H1 (cell line): ENCODE measurements around the gene VASN. TPM values are rescaled to one million over a fixed set of nuclear protein-coding genes. Genes with fewer than 3 reads are reported as not detected.

Experiments used
- CTCF ChIA-PET: fragments of 300-600 bp; sonication (Branson Sonifier 250); formaldehyde crosslinking; loops from one replicate; lab custom pipeline; 2021; ENCODE audit not compliant: partially characterized antibody; lab: Charles Lee
- POLR2A ChIA-PET: fragments of 300-600 bp; sonication (Branson Sonifier 250); formaldehyde crosslinking; loops from one replicate; lab custom pipeline; 2021; ENCODE audit warnings: inconsistent platforms; ENCODE audit not compliant: partially characterized antibody; lab: Charles Lee
- DNase-seq, 2 experiments: peaks; one replicate each; pipeline versions ENCODE4 v3.0.0 to v3.0.0-alpha.2; 2010 to 2022; ENCODE audit warnings: low spot score in 2 of 2, low read depth in 1 of 2, mixed read lengths in 1 of 2
- FAIRE-seq: peaks from 2 replicates; lab custom pipeline; 2011; peaks lifted over from hg19 to GRCh38; lab: Jason Lieb, UNC
- H2AFZ ChIP-seq: 2 replicates; pipeline ENCODE4 v1.8.1; 2012; ENCODE audit warnings: low read length, inconsistent platforms
- H2AK5ac ChIP-seq: 2 replicates; pipeline ENCODE4 v1.6.1; 2013; ENCODE audit warnings: low read depth, low read length
- H2BK120ac ChIP-seq: replicated peaks from 2 replicates; pipeline ENCODE3; 2013; ENCODE audit warnings: low read depth, low read length, inconsistent platforms
- H2BK12ac ChIP-seq: 2 replicates; pipeline ENCODE4 v1.6.1; 2013; ENCODE audit warnings: low read depth, low read length
- H2BK15ac ChIP-seq: 2 replicates; pipeline ENCODE4 v1.6.1; 2013; ENCODE audit warnings: low read length
- H2BK20ac ChIP-seq: 2 replicates; pipeline ENCODE4 v1.6.1; 2013; ENCODE audit warnings: low read length
- H2BK5ac ChIP-seq: 2 replicates; pipeline ENCODE4 v1.6.1; 2013; ENCODE audit warnings: low read depth, low read length
- H3K14ac ChIP-seq: 2 replicates; pipeline ENCODE4 v1.6.1; 2013; ENCODE audit warnings: inconsistent platforms; ENCODE audit not compliant: insufficient read length
- H3K18ac ChIP-seq: 2 replicates; pipeline ENCODE4 v1.6.1; 2013; ENCODE audit warnings: low read length; ENCODE audit errors: extremely low read depth
- H3K23ac ChIP-seq: 2 replicates; pipeline ENCODE4 v1.6.1; 2013; ENCODE audit warnings: inconsistent platforms; ENCODE audit not compliant: insufficient read length
- H3K23me2 ChIP-seq: 2 replicates; pipeline ENCODE4 v1.6.1; 2013; ENCODE audit warnings: low read depth, low read length
- H3K27ac ChIP-seq: 2 replicates; pipeline ENCODE4 v1.6.1; 2011; ENCODE audit warnings: low read depth, low read length, inconsistent platforms
- H3K27me3 ChIP-seq, 4 experiments: replicated peaks in 1 of 4; 1 replicate in 1 of 4; 2 replicates in 3 of 4; pipeline versions ENCODE4 v1.6.1 to v1.8.1; 2011 to 2013; ENCODE audit warnings: low read length in 3 of 4, mild to moderate bottlenecking in 3 of 4, inconsistent platforms in 2 of 4, mixed read lengths in 2 of 4, moderate library complexity in 1 of 4; ENCODE audit not compliant: control insufficient read depth in 3 of 4, insufficient read depth in 3 of 4; ENCODE audit errors: extremely low read depth in 1 of 4
- H3K36me3 ChIP-seq, 4 experiments: 2 replicates each; pipeline versions ENCODE4 v1.6.1 to v1.8.1; 2011 to 2013; ENCODE audit warnings: mild to moderate bottlenecking in 4 of 4, low read length in 3 of 4, moderate library complexity in 2 of 4, control low read depth in 1 of 4, inconsistent platforms in 1 of 4; ENCODE audit not compliant: insufficient read depth in 4 of 4, control insufficient read depth in 2 of 4
- H3K4ac ChIP-seq: replicated peaks from 2 replicates; pipeline ENCODE3; 2013; ENCODE audit warnings: low read length, low read depth, mixed read lengths, inconsistent platforms; ENCODE audit not compliant: insufficient read length
- H3K4me1 ChIP-seq, 4 experiments: replicated peaks in 1 of 4; 1 replicate in 1 of 4; 2 replicates in 3 of 4; pipeline versions ENCODE4 v1.6.1 to v1.8.1; 2011 to 2013; ENCODE audit warnings: low read length in 3 of 4, inconsistent platforms in 2 of 4, mixed read lengths in 1 of 4; ENCODE audit not compliant: insufficient read depth in 4 of 4, control insufficient read depth in 3 of 4
- H3K4me2 ChIP-seq, 2 experiments: 2 replicates each; pipeline versions ENCODE4 v1.6.1 to v1.8.1; 2011 to 2013; ENCODE audit warnings: low read depth in 2 of 2, low read length in 2 of 2, control low read depth in 1 of 2, inconsistent platforms in 1 of 2, mild to moderate bottlenecking in 1 of 2; ENCODE audit not compliant: insufficient read depth in 1 of 2
- H3K4me3 ChIP-seq, 4 experiments: fragments of 200-600, 300-600 bp in 1 of 4; sonication (generic), shearing (Covaris generic), sonication (Bioruptor Twin) in 1 of 4; 2 replicates each; pipeline versions ENCODE4 v1.5.1 to v1.8.1; 2011 to 2016; ENCODE audit warnings: low read length in 4 of 4, low read depth in 3 of 4, control low read depth in 2 of 4, inconsistent platforms in 2 of 4, mild to moderate bottlenecking in 2 of 4, mixed read lengths in 1 of 4, moderate library complexity in 1 of 4; ENCODE audit not compliant: insufficient read depth in 2 of 4; ENCODE audit errors: extremely low read depth in 1 of 4
- H3K56ac ChIP-seq: replicated peaks from 2 replicates; pipeline ENCODE3; 2013; ENCODE audit warnings: low read depth, mild to moderate bottlenecking, mixed read lengths, low read length, inconsistent platforms; ENCODE audit not compliant: insufficient read length
- H3K79me1 ChIP-seq: 2 replicates; pipeline ENCODE4 v1.6.1; 2013; ENCODE audit warnings: low read depth, low read length, control low read depth
- H3K79me2 ChIP-seq, 2 experiments: 2 replicates each; pipeline versions ENCODE4 v1.6.1 to v1.8.1; 2012 to 2013; ENCODE audit warnings: low read length in 2 of 2, mild to moderate bottlenecking in 2 of 2, inconsistent platforms in 1 of 2; ENCODE audit not compliant: insufficient read depth in 2 of 2, control insufficient read depth in 1 of 2
- H3K9ac ChIP-seq, 4 experiments: replicated peaks in 1 of 4; 1 replicate in 1 of 4; 2 replicates in 3 of 4; pipeline versions ENCODE4 v1.6.1 to v1.8.1; 2011 to 2013; ENCODE audit warnings: low read depth in 3 of 4, low read length in 3 of 4, control low read depth in 2 of 4, mild to moderate bottlenecking in 2 of 4, moderate library complexity in 2 of 4, inconsistent platforms in 1 of 4; ENCODE audit errors: extremely low read depth in 1 of 4
- H3K9me3 ChIP-seq, 2 experiments: 2 replicates each; pipeline versions ENCODE4 v1.6.1 to v1.8.1; 2012 to 2013; ENCODE audit warnings: mild to moderate bottlenecking in 2 of 2, moderate library complexity in 2 of 2, control low read depth in 1 of 2, inconsistent platforms in 1 of 2, low read depth in 1 of 2, low read length in 1 of 2, mixed read lengths in 1 of 2; ENCODE audit not compliant: insufficient read depth in 2 of 2
- H4K20me1 ChIP-seq, 2 experiments: replicated peaks in 1 of 2; 2 replicates each; pipeline versions ENCODE3 to v1.8.1; 2011 to 2013; ENCODE audit warnings: inconsistent platforms in 2 of 2, low read length in 2 of 2, mild to moderate bottlenecking in 1 of 2; ENCODE audit not compliant: insufficient read depth in 2 of 2, control insufficient read depth in 1 of 2
- H4K5ac ChIP-seq: 2 replicates; pipeline ENCODE4 v1.6.1; 2013; ENCODE audit warnings: low read length, low read depth, mixed read lengths, inconsistent platforms; ENCODE audit not compliant: insufficient read length
- H4K8ac ChIP-seq: 2 replicates; pipeline ENCODE4 v1.8.0; 2013; ENCODE audit warnings: mild to moderate bottlenecking, moderate library complexity, low read length, inconsistent platforms; ENCODE audit not compliant: insufficient read depth; ENCODE audit errors: extremely low read depth
- H4K91ac ChIP-seq: replicated peaks from 2 replicates; pipeline ENCODE3; 2013; ENCODE audit warnings: low read length, mixed read lengths, inconsistent platforms; ENCODE audit not compliant: insufficient read length
- ATF2 ChIP-seq: IDR thresholded peaks from 2 replicates; pipeline ENCODE4 v1.6.1; 2012; ENCODE audit warnings: low read length, inconsistent platforms
- BACH1 ChIP-seq: IDR thresholded peaks from 2 replicates; pipeline ENCODE4 v1.6.1; 2012; ENCODE audit warnings: low read length, improper control_type of control experiment
- E2F6 ChIP-seq: IDR thresholded peaks from 2 replicates; pipeline ENCODE4 v1.6.1; 2012; ENCODE audit warnings: inconsistent platforms
- JUND ChIP-seq: IDR thresholded peaks from 2 replicates; pipeline ENCODE4 v1.6.1; 2011; ENCODE audit warnings: mild to moderate bottlenecking, improper control_type of control experiment, low read length
- POLR2A ChIP-seq, 2 experiments: IDR thresholded peaks; 1 replicate in 1 of 2; 2 replicates in 1 of 2; pipeline ENCODE4 v1.6.1; 2011; ENCODE audit warnings: low read depth in 2 of 2, low read length in 2 of 2, mild to moderate bottlenecking in 2 of 2; ENCODE audit errors: control extremely low read depth in 1 of 2
- RAD21 ChIP-seq, 2 experiments: IDR thresholded peaks in 1 of 2; conservative IDR thresholded peaks in 1 of 2; 2 replicates each; pipeline ENCODE4 v1.6.1; 2011; ENCODE audit warnings: low read depth in 2 of 2, low read length in 2 of 2, improper control_type of control experiment in 1 of 2, inconsistent platforms in 1 of 2, mild to moderate bottlenecking in 1 of 2, moderate library complexity in 1 of 2
- RXRA ChIP-seq: IDR thresholded peaks from 2 replicates; pipeline ENCODE4 v1.6.1; 2011; ENCODE audit warnings: low read depth, mild to moderate bottlenecking, low read length, moderate library complexity; ENCODE audit not compliant: insufficient read depth
- SIN3A ChIP-seq, 2 experiments: IDR thresholded peaks in 1 of 2; conservative IDR thresholded peaks in 1 of 2; 2 replicates each; pipeline ENCODE4 v1.6.1; 2011 to 2012; ENCODE audit warnings: low read length in 2 of 2, improper control_type of control experiment in 1 of 2, low read depth in 1 of 2, mild to moderate bottlenecking in 1 of 2
- SP4 ChIP-seq: IDR thresholded peaks from 2 replicates; pipeline ENCODE4 v1.6.1; 2012; ENCODE audit warnings: low read length, inconsistent platforms
- TEAD4 ChIP-seq: IDR thresholded peaks from 2 replicates; pipeline ENCODE4 v1.6.1; 2012; ENCODE audit warnings: low read depth, low read length, inconsistent platforms, mixed read lengths
- WGBS, 2 experiments: shearing (Covaris generic) in 1 of 2; methylation state at CpG; one replicate each; pipeline versions ENCODE4 v1.1.6 to v1.1.7; 2013 to 2015; ENCODE audit warnings: low lambda C conversion rate in 2 of 2, mixed read lengths in 2 of 2, inconsistent platforms in 1 of 2, low coverage in 1 of 2, missing lambda C conversion rate in 1 of 2; ENCODE audit not compliant: insufficient replicate concordance in 2 of 2, insufficient coverage in 1 of 2, insufficient read length in 1 of 2; ENCODE audit errors: extremely low coverage in 1 of 2, missing lambda C conversion rate in 1 of 2; 5-methylcytosine and 5-hydroxymethylcytosine counted together
- polyA plus RNA-seq, 7 experiments: library from polyadenylated mRNA; depleted of rRNA in 3 of 7; stranded (reverse) in 5 of 7; unstranded in 2 of 7; fragments of >200 nt in 5 of 7; fragments of 200-250 nt in 2 of 7; gene quantifications; 1 replicate in 5 of 7; 2 replicates in 1 of 7; 4 replicates in 1 of 7; pipeline versions ENCODE4 v1.2.1 to v1.2.3, GENCODE V29; 2011 to 2013; ENCODE audit warnings: missing spikeins in 2 of 7, mixed read lengths in 2 of 7
- total RNA-seq: library from RNA; stranded (reverse); fragmentation: NEBNext Ultra II Directional; extraction: Animal tissue kit (Norgen Biotek cat#: 25700); gene quantifications from 2 replicates; pipeline ENCODE4 v1.2.1, GENCODE V29; 2021

Gene VASN
- total and polyA plus RNA-seq, 2 of the 8 experiments (the other 6 are each of a cell fraction or from before 2014, with no cell fraction given), result 9.6 to 11.3 TPM

GRCh38 chr16:4338125-4338582 lies 33.5 kb upstream of the VASN start:
- no peak overlapping the region for H2BK20ac ChIP-seq
- no peaks in the 10 kb centered on the region for H3K9me3 ChIP-seq
- H3K4ac ChIP-seq, result no peak overlapping the region
- TF ChIP-seq POLR2A (IDR thresholded peaks at IDR 0.05; ENCODE audit: control extremely low read depth in 1 of 2, low read depth in 2 of 2, low read length in 2 of 2), result no peak; a peak in 1 of 3 replicates
- no peak for TF ChIP-seq JUND
- no peak for TF ChIP-seq RXRA
- TF ChIP-seq RAD21 (IDR thresholded peaks at IDR 0.05 in 1 of 2, conservative IDR thresholded peaks at IDR 0.05 in 1 of 2; ENCODE audit: low read depth in 2 of 2, low read length in 2 of 2), result no peak
- TF ChIP-seq SIN3A (conservative IDR thresholded peaks at IDR 0.05 in 1 of 2, IDR thresholded peaks at IDR 0.05 in 1 of 2; ENCODE audit: low read depth in 1 of 2, low read length in 2 of 2), result no peak
- TF ChIP-seq ATF2, result no peak
- TF ChIP-seq E2F6, result no peak
- no peak for TF ChIP-seq BACH1
- TF ChIP-seq SP4, result no peak
- no peak for TF ChIP-seq TEAD4
- no peak overlapping the region for H2BK15ac ChIP-seq
- H2AFZ ChIP-seq, result no peak overlapping the region
- H2AK5ac ChIP-seq, result no peak overlapping the region
- no peaks in the 10 kb centered on the region; a peak in 3 of 7 replicates for H3K4me1 ChIP-seq
- H3K79me2 ChIP-seq, result peaks cover 0 to 4% of the 10 kb centered on the region in 2 experiments; a peak in 1 of 4 replicates
- no peak overlapping the region for H2BK120ac ChIP-seq
- H4K20me1 ChIP-seq, result peaks cover 24 to 25% of the 10 kb centered on the region in 2 experiments
- H3K9ac ChIP-seq, result no peak overlapping the region
- H3K56ac ChIP-seq, result no peak overlapping the region
- ChIA-PET CTCF (interaction anchor here (0.6 to 17.1 kb wide), 14 partner anchors 10 to 169 kb away, joined by 4 to 211 read pairs (median 4); partner anchors contain the start of gene PAM16), POLR2A (interaction anchor here (0.7 to 16.2 kb wide), 14 partner anchors 9 to 83 kb away, joined by 3 to 154 read pairs (median 4); partner anchors contain the start of genes GLIS2, PAM16 and TFAP4)
- DNase-seq (no peak), FAIRE-seq (no peak)
- H4K5ac ChIP-seq, result no peak overlapping the region
- H3K23ac ChIP-seq, result no peak overlapping the region
- no peak overlapping the region for H3K14ac ChIP-seq
- no peaks in the 10 kb centered on the region for H3K23me2 ChIP-seq
- no peak overlapping the region for H4K91ac ChIP-seq
- WGBS, 2 experiments, result 91% methylated on average over 9 of the region's 12 CpGs; no CpG with 5 or more reads in 1 of the 2 experiments
- no peak overlapping the region for H4K8ac ChIP-seq
- no peak overlapping the region for H2BK5ac ChIP-seq
- peak overlapping the region; percentile 36; the same call in 1 of the 2 replicates for H3K27ac ChIP-seq
- H3K27me3 ChIP-seq, result no peaks in the 10 kb centered on the region
- H3K4me3 ChIP-seq, result no peak overlapping the region
- no peaks in the 10 kb centered on the region; the same call in none of the 2 replicates for H3K79me1 ChIP-seq
- H3K18ac ChIP-seq, result no peak overlapping the region
- H3K4me2 ChIP-seq, result no peak overlapping the region
- H2BK12ac ChIP-seq, result no peak overlapping the region
- H3K36me3 ChIP-seq, result peaks cover 0 to 15% (median 9%) of the 10 kb centered on the region in 4 experiments; a peak in 4 of 8 replicates
